Small intestine (tissue), 7 donors: ENCODE data around the gene LMCD1. TPM values are rescaled to one million over a fixed set of nuclear protein-coding genes. Genes with fewer than 3 reads are reported as not detected.
A peak's percentile ranks its signal among the peaks of the same experiment; 100 is the strongest.

ENCODE experiments used
- DNase-seq, 2 donors: peaks; one replicate each; pipeline versions ENCODE4 v3.0.0 to v3.0.0-alpha.2; 2013
- FAIRE-seq: peaks from 2 replicates; lab custom pipeline; 2012; peaks lifted over from hg19 to GRCh38; lab: Jason Lieb, UNC
- H3K27ac ChIP-seq, 3 donors: one replicate each; pipeline ENCODE4 v1.5.1; 2013; ENCODE audit warnings: low read length in 2 of 3, mild to moderate bottlenecking in 2 of 3, control low read depth in 1 of 3, inconsistent platforms in 1 of 3, low read depth in 1 of 3, moderate library complexity in 1 of 3
- H3K27me3 ChIP-seq, 3 donors: one replicate each; pipeline ENCODE4 v1.6.1; 2013; ENCODE audit warnings: low read length in 3 of 3, inconsistent platforms in 1 of 3; ENCODE audit not compliant: control insufficient read depth in 3 of 3, insufficient read depth in 3 of 3
- H3K36me3 ChIP-seq, 3 donors: one replicate each; pipeline ENCODE4 v1.6.1; 2013; ENCODE audit warnings: low read length in 3 of 3, inconsistent platforms in 1 of 3, low read depth in 1 of 3, mild to moderate bottlenecking in 1 of 3, moderate library complexity in 1 of 3; ENCODE audit not compliant: control insufficient read depth in 3 of 3, insufficient read depth in 2 of 3
- H3K4me1 ChIP-seq, 3 donors: one replicate each; pipeline ENCODE4 v1.6.1; 2013; ENCODE audit warnings: low read length in 2 of 3, inconsistent platforms in 1 of 3, low read depth in 1 of 3, mild to moderate bottlenecking in 1 of 3, moderate library complexity in 1 of 3; ENCODE audit not compliant: control insufficient read depth in 3 of 3, insufficient read depth in 2 of 3
- H3K4me3 ChIP-seq, 3 donors: one replicate each; pipeline ENCODE4 v1.5.1; 2013; ENCODE audit warnings: low read length in 3 of 3, control low read depth in 1 of 3, inconsistent platforms in 1 of 3, low read depth in 1 of 3, mild to moderate bottlenecking in 1 of 3, moderate library complexity in 1 of 3
- H3K9me3 ChIP-seq, 2 donors: one replicate each; pipeline ENCODE4 v1.6.1; 2013; ENCODE audit warnings: low read depth in 1 of 2, low read length in 1 of 2; ENCODE audit not compliant: control insufficient read depth in 2 of 2, insufficient read depth in 1 of 2
- WGBS, 3 donors: extraction: QIAGEN DNeasy Blood & Tissue Kit; methylation state at CpG; one replicate each; pipeline ENCODE4 v1.1.7; 2013; 5-methylcytosine and 5-hydroxymethylcytosine counted together
- polyA plus RNA-seq, 4 donors: library from polyadenylated mRNA; stranded (reverse) in 3 of 4; unstranded in 1 of 4; fragments of 200-250 nt in 3 of 4; fragments of 120-200 nt in 1 of 4; gene quantifications; one replicate each; pipeline versions ENCODE4 v1.2.1 to v1.2.3, GENCODE V29; 2013
- donor health status: healthy with polysubstance abuse.
- donor health status: control.
- donor health status: control.
- donor health status: Bipolar disorder and iron deficiency.
- donor health status: healthy.

The LMCD1 gene
- polyA plus RNA-seq, 4 donors: 2.5 to 29.4 (median 14.7) TPM

DNA sequence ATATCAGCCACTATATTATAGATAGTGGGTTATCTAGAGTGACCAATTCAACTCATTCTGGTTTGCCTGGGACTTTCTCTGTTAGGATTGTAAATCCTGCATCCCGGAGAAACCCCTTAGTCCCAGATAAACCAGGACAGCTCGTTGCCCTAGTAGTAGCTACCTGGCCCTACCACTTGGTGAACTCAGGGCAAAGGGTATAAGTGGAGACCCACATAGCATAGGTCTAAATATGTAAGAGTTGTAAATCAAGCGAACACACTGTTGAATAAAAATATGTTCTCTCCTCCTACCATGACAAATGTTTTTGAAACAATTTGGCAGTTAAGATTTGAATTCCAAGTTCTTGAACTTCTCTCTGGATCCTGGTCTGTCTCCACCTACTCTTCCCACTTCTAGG, 15.7 kb upstream of the LMCD1 start:
- H3K27ac ChIP-seq: no peak overlapping the region
- DNase-seq (no peak), FAIRE-seq (no peak)
- peaks cover 0 to 9% of the 10 kb centered on the region in 2 donors for H3K9me3 ChIP-seq
- WGBS, 3 donors: 51 to 70% (median 59%) methylated on average over 3 of the region's 3 CpGs
- H3K27me3 ChIP-seq: peaks cover 0 to 4% (median 0%) of the 10 kb centered on the region in 3 donors
- H3K36me3 ChIP-seq: no peaks in the 10 kb centered on the region
- peaks cover 0 to 4% (median 0%) of the 10 kb centered on the region in 3 donors for H3K4me1 ChIP-seq
- no peak overlapping the region for H3K4me3 ChIP-seq

DNA sequence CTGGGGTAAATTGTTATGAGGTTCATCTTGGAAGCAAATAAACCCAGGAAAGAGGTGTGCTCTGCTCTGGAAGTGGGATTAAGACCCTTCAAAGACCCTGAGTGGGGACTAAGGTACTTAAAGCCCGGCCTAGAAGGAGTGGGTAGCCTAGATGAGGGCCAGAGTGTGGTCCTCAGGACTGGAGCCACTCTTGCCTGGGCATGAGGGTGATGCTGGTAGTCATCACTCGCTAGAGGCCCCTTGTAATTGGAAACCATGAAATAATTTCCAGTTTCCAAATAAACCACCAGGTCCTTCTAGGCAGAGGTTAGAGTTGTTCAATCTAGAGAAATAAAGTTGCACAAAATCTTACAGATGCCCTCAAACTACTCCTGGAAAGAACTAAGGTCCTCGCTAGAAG, 15.2 kb upstream of the LMCD1 start:
- no peak for FAIRE-seq

DNA sequence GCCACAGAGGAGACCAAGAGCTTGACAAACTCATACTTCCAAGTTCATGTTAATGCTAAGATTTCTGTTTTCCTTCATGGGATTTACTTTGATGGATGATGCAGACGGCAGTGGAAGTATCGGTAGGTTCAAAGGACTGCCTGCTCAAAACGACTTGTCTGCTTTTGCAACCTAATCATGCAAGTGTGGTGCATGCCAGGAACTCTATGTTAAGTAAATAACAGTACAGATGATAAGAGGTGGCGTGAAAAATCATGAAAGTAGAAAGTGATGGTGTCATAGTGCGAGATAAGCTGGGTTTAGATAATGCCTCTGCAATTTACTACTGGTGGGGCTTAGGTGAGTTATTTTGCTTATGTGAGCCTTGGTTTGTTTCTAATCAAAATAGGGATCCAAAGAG, 14.7 kb upstream of the LMCD1 start:
- H3K36me3 ChIP-seq: no peaks in the 10 kb centered on the region
- peaks cover 0 to 9% of the 10 kb centered on the region in 2 donors for H3K9me3 ChIP-seq
- no peak overlapping the region for H3K27ac ChIP-seq
- DNase-seq (peak; percentile 67 to 68), FAIRE-seq (no peak)
- peaks cover 0 to 6% (median 0%) of the 10 kb centered on the region in 3 donors for H3K27me3 ChIP-seq
- peaks cover 0 to 8% (median 0%) of the 10 kb centered on the region in 3 donors for H3K4me1 ChIP-seq
- WGBS, 3 donors: 8 to 41% (median 34%) methylated on average over 5 of the region's 5 CpGs
- H3K4me3 ChIP-seq: no peak overlapping the region

More for the DNA sequence above, 15.2 kb upstream of the LMCD1 start:
- Histone ChIP-seq H3K9me3 (peaks cover 0 to 9% of the 10 kb centered on the region in 2 donors), H3K27me3 (peaks cover 0 to 4% (median 0%) of the 10 kb centered on the region in 3 donors), H3K4me3 (no peak overlapping the region), H3K27ac (peak overlapping the region in 1 of 3 donors; percentile 23), H3K36me3 (no peaks in the 10 kb centered on the region), H3K4me1 (peaks cover 0 to 6% (median 0%) of the 10 kb centered on the region in 3 donors)
- WGBS, 3 donors: 82 to 87% (median 82%) methylated on average over 3 of the region's 3 CpGs
- DNase-seq: no peak

DNA sequence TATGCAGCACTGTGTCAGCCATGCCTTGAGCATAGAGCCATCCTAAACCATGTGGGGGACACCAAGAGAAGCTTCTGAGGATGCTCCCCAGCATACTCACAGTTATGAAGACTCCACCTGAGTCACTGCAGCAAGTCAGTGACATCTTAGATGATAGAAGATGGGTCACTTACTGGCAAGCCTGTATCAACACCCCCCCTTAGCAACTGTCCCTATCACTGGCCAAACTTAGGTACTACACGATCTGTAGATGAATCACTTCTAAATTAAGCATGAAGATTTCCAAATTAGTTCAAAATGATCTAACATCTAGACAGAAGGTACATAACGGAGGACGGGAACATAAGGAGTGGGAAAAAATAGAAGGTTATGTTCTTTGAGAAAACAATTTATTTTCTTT, 13.2 kb upstream of the LMCD1 start:
- DNase-seq: no peak
- H3K4me3 ChIP-seq: no peak overlapping the region
- H3K36me3 ChIP-seq: no peaks in the 10 kb centered on the region
- 77 to 95% (median 89%) methylated on average over 3 of the region's 3 CpGs for WGBS, 3 donors
- no peak overlapping the region for H3K27ac ChIP-seq
- FAIRE-seq: no peak
- peaks cover 0 to 9% (median 0%) of the 10 kb centered on the region in 3 donors for H3K27me3 ChIP-seq
- peaks cover 0 to 9% of the 10 kb centered on the region in 2 donors for H3K9me3 ChIP-seq
- peaks cover 0 to 13% (median 0%) of the 10 kb centered on the region in 3 donors for H3K4me1 ChIP-seq

DNA sequence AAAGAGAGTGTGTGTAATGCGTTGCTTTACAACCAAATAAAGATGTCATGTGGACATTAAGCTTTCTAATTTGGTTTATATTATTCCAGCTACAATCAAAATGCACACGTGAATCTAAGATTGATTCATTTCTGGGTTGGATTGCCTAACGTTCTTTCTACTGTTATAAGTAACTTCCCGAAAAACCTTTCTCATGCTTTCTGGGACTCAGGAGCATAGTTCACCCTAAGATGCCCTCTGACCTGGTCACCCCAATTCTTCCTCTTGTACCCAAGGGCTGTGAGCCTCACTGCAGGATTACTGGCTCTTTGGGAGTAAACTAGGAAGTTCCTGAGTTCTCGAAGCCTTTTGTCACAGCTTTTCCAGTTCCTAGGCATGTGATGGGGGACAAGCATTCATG, 12.7 kb upstream of the LMCD1 start:
- Histone ChIP-seq H3K27me3 (peaks cover 0 to 9% (median 0%) of the 10 kb centered on the region in 3 donors), H3K4me3 (no peak overlapping the region), H3K27ac (peak overlapping the region in 1 of 3 donors; percentile 47), H3K4me1 (peaks cover 0 to 15% (median 0%) of the 10 kb centered on the region in 3 donors), H3K36me3 (no peaks in the 10 kb centered on the region), H3K9me3 (peaks cover 0 to 9% of the 10 kb centered on the region in 2 donors)
- DNase-seq: no peak
- 60 to 70% (median 69%) methylated on average over 5 of the region's 5 CpGs for WGBS, 3 donors
- FAIRE-seq: no peak

DNA sequence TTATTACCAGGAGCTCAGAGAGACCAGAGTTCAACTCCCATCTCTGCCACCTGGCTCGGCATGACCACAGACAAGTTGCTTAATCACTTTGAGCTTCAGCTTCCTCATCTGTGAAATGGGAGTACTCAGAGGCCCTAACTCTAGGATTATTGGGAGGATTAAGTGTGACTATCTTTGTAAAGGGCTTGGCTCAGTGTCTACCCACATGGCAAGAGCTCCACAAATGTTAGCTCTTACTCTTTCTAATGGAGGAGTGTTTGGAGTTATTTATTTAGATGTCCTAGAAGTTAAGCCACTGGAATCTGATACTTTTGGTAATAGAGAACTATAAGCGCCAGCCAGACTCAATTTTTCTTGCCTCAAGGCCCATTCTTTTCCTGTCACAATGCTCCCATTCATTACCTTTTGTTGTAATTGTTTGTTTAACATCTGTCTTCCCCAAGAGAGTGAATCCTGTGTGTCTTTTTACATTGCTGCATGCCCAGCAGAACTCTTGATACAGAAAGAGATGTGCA, 12.3 kb upstream of the LMCD1 start:
- FAIRE-seq (no peak), DNase-seq (no peak)
- peaks cover 0 to 7% of the 10 kb centered on the region in 2 donors for H3K9me3 ChIP-seq
- peak overlapping the region in 1 of 3 donors; percentile 47 for H3K27ac ChIP-seq
- H3K36me3 ChIP-seq: no peaks in the 10 kb centered on the region
- H3K27me3 ChIP-seq: peaks cover 0 to 9% (median 0%) of the 10 kb centered on the region in 3 donors
- WGBS, 3 donors: 53 to 69% (median 64%) methylated on average over 2 of the region's 2 CpGs
- peaks cover 0 to 15% (median 0%) of the 10 kb centered on the region in 3 donors for H3K4me1 ChIP-seq
- H3K4me3 ChIP-seq: peak overlapping the region in 1 of 3 donors; percentile 2

DNA sequence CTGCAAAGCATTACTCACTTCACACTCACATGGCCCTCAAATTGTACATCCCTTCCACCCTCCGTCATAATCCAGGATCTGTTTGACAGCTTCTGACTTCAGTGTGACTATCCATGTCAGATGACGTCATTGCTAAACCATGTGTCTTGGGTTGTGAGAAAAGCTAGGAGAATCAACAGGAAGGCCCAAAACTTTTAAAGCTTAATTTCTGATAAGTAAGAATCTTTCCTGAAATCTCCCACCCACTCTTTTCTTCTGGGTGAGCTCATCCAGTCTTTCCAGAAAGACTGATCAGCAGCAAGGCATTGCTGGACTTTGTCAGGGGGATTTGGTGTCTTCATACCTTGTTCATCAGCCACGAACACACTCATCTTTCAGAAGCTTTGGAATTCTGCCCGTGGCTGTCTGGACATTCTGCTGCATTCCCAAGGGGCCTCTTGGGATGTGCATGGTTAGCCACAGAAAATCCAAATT, 11.5 kb upstream of the LMCD1 start:
- Histone ChIP-seq H3K27me3 (peaks cover 0 to 9% (median 0%) of the 10 kb centered on the region in 3 donors), H3K27ac (peak overlapping the region in 1 of 3 donors; percentile 40), H3K9me3 (no peaks in the 10 kb centered on the region), H3K36me3 (no peaks in the 10 kb centered on the region), H3K4me3 (no peak overlapping the region), H3K4me1 (peaks cover 0 to 15% (median 0%) of the 10 kb centered on the region in 3 donors)
- FAIRE-seq (no peak), DNase-seq (no peak)
- WGBS, 3 donors: 69 to 84% (median 79%) methylated on average over 4 of the region's 4 CpGs

DNA sequence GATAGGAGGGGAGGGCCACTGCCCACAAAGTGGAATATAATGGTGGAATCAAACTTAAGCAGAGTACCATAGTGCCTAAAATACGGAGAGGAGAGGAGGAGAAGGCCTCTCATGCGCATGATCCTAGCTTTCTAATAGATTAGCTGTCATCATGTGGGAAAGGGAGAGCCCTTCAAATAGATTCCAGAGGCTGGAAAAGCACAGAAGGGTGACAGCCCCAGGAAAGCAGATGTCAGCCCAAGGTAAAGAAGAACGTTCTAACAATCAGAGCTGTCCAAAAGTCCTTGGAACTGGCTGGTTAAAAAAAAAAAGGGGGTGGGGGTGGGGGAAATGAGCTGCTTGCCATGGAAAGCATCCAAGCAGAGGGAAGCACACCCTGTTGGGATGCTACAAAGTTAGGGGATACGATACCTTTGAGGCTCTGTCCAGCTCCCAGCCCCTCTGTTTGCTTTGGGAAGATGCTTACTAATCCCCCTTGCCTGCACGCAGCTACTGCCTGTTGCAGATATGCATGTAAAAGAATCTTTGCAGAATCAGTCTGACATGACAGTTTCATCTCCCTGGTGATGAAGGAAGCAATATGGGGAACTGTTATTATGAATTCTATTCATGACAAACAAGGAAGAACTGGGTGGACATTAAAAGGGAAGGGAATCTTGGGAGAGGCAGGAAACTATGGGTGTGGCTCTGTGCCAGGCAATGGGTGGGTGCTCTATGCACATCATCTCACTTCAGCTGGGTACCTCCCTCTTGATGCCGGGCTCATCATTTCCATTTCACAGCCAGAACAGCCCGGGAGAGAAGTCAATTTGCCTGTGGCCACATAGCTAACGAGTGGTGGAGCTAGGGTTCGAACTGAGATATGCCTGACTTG, 10.1 kb upstream of the LMCD1 start:
- no peak for FAIRE-seq
- DNase-seq: peak in 1 of 2 donors; percentile 12

More for the DNA sequence above, 10.1 kb upstream of the LMCD1 start:
- Histone ChIP-seq H3K27ac (no peak overlapping the region), H3K36me3 (no peaks in the 10 kb centered on the region), H3K27me3 (peaks cover 0 to 9% (median 0%) of the 10 kb centered on the region in 3 donors), H3K4me3 (no peak overlapping the region), H3K4me1 (peaks cover 0 to 15% (median 0%) of the 10 kb centered on the region in 3 donors), H3K9me3 (no peaks in the 10 kb centered on the region)
- WGBS, 3 donors: 73 to 79% (median 76%) methylated on average over 9 of the region's 9 CpGs
